NCI-H69 (cell line): Measurements from ENCODE around the gene DPH6.

Experiments used
- DNase-seq: peaks from one replicate; lab custom pipeline; 2025; lab: John Stamatoyannopoulos, UW

The DPH6 gene

DNA sequence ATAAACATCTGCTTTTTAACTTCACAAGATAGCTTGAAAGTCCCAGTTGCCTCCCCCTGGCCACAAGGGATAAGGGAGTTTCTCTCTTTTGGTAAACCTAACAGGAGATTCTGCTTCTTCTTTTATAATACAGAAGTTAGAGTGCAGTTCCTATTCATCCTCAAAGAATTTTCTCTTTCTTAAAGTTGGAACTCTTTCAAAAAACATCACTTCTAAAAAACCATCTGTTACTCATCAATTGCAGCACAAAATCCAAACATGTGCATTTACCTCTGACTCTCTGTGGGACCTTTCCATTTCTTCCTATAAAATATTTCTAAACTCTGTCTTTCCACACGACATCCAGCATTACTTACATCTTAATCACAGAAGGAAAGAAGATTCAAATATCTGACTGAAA, 5.1 kb downstream of the DPH6 start:
- no peak for DNase-seq

DNA sequence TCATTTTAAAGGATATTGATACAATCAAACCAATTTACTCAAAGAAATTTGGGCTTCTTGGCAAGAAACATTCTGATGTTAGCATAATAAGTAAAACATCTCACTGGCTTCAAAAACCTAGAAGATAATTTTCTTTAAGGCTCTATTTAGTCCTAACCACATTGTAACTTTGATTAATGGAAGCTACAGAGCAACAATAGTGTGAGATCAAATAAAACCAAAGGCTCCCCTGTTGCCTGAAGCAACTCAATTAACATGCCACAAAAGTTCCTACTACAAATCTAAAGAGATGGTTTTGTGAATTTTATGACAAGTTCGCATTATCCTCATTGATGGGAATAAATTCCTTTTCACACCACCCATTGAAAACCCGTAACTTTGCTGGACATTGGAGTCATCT, 5.9 kb downstream of the DPH6 start:
- DNase-seq, result no peak

DNA sequence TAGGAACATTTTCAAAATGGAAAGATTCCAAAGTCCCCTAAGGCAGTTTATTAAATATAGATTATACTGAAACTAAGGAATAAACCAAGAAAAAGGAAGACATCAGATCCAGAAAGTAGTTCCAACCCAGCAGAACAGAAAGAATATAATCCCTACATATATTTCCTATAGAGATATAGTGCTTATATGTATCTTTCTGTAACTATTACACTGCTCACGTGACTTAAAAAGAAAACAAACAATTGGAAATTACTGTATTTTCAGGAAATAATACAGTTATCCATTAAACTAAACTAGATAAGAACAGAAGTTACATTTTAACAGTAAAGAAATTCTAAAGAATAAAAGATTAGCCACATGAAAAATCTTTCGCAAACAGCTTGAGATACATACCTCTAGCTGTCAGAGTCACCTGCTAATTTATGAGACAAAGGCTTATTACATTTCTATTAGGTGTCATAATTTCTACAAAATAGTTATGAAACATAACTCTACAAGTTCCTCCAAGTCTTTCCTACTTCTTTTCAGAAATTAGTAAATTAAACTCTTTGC, 10.5 kb downstream of the DPH6 start:
- DNase-seq, result no peak

DNA sequence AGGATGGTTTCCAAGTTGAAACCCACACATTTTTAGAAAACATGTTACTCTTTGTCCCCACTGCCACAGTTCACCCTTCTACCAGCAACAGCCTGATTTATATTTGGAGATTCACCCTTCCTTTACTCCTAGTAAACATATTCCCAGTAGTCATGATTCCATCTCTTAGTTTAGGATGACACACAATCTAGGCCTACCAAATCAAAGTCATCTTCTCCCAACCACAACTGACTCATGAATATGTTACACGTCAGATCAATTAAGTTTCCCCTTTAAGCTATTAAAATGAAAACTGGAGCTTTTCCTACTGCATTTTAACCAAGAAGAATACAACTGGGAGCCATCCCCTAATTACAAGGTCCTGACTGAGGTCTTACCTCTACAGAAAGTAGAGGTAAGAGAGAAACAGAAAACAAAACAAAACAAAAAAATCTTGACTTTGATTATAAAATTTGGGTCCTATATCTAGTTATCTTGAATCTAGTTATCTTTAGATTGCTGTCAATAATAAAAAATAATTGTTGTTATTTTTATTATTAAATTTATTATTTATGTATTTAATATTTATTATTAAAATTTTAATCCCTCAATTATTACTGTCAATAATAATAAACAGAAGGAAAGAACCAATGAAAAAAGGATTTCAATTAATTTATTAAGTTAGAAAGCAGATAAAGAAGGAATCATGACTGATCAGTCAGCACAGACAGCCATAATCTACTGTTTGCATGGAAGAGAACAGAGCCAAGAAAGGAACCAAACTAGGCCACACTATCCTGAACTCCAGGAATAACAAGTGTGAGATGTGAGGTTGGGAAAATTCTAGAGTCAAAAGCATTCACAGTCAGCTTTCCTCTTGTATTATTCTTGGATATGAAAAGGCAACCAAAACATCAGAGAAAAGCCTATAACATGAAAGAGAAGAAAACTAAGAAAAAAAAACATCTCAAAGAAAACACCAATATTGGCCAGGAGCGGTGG, 12.5 kb downstream of the DPH6 start:
- no peak for DNase-seq

DNA sequence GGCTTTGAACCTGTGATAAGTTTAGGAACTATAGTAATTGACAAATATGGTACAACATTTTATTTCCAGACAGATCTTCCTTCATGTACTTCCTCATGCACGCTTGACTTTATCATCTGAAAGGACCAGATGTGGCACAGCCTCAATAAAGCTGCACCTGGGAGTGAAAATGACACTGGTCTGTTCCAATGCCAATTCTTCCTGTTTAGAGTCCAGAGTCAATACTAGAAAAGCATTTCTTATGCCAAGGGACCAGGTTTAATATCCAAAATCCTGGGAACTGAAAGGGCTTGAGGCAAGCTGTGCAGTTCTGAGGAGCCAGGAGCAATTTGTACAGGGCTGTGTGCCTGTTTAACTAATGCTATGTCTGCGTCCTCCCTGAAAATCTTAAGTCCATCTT, 15.3 kb downstream of the DPH6 start:
- no peak for DNase-seq

DNA sequence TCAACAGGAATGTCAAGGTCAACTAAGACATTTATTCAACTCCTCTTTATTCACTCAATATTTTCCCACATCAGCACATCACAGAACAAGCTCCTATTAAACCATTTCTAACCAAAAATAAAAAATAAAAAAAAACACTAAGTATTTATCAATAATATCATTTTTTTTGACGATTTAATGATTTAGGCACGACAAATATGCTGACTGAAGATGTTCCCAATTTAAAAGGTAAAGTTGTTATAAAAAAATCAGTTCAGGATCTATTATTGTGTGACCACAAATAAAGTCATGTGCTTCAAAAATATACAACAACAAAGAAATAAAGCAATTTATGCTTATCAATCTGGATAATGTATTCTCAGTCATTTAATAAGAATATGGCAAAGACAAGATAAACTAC, 16.2 kb downstream of the DPH6 start:
- no peak for DNase-seq

DNA sequence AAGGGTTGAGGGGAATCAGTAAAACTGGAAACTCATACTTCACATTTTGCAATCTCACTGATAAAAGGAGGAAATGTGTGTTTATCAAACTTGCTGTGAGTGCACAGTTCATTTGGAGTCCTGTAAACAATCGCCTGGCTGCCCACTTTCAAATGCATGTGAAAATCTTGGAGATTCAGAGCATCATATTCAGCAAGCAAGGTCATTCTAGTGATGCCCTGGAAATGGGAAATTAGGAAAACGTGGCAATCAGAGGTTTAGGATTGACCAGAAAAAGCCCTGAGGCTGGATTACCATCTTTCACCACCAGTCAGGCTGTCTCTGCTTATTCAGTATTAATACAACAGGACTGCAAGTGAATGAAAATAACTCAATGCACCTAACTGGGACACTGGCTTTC, 23.9 kb downstream of the DPH6 start:
- peak; percentile 71 for DNase-seq

DNA sequence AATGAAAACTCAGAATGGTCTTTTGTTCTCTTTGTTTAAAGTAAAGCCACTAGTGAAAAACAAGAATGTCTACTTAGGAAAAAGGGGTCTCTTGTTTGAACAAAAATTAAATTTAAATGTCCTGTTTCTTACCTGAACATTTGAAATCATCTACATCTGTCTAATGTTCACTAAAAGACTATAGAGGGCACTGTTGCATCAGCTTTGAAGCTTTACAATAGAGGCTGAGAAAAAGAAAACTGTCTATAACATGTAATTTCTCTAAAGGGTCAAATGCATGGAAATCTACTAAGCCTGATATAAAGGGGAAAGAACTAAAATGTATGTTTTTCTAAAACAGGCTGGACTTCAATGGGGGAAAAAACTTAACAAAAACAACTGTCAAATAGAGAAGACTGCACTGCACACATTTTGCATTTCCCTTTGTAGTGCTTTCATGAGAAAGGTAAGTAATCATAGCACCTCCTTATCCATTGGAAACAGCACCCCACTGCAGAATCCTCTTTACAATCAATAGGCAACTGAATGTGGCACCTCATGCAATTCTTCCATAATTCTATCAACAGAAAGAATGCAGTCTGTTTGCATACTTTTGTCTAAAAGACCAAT, 26.3 kb downstream of the DPH6 start:
- peak; percentile 84 for DNase-seq

DNA sequence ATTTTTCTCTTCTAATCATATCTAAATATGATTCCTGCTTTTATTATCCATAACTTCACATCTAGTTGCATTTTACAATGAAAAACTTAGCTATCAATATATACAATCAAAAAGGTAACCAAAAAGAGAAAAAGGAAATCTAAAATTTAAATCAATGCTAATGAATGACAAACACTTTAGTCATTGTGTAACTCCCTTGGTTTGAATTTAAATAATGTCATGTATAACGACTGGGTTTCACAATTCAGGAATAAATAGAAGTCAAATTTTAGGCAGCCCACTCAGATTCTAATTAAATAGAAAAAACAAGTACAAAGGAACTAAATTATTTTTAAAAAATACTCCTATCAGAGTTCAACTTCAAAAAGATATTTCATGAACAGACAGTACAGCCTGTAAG, 26.9 kb downstream of the DPH6 start:
- no peak for DNase-seq

DNA sequence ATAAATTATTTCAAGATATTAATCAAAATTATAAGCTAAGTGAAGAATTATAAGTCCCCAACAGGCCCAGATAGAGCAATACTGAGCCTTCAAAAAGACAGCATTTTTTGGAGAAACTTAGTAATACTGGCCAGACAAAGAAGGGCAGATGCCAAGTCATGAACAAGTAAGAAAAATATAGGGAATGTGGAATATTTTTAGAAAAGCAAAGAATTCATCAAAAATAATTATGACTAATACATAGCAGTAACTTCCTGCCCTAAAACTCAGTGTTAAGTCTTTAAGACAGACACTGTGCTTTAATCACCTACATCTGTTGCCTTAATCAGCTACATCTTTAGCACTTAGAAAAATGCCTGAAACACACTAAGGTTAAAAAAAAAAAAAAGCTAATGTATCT, 31.2 kb downstream of the DPH6 start:
- no peak for DNase-seq

DNA sequence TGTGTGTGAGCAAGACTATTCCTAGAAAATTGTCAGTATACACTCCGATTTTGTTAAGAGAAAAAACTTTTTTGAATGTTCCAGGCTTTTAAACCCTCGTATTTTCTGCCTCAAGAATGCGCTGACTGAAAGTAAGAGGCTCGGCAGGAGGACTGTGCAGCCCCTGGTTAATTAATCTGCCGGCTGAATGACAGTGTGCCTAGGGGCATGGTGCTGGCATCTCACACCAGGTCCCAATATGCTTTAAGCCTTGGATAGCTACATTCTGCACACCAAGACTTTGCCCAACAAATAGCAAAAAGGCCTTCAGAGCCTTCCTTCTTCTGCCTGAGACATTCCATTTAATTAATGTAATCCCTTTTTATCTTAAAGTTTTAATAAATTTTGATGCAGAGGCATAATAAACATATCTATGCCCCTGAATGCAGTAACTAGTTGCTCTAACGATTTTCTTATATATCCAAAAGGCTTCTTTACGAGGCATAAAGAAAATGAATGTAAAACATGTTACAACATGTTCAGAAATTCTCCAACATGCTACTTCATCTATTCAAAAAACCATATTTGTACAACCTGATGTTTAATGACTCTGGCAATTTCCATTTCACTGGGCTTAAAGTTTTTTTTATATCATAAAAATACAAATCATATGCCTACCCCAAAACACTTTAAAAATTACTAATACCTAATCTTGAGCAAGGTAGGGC, 37.9 kb downstream of the DPH6 start:
- peak; percentile 87 for DNase-seq

DNA sequence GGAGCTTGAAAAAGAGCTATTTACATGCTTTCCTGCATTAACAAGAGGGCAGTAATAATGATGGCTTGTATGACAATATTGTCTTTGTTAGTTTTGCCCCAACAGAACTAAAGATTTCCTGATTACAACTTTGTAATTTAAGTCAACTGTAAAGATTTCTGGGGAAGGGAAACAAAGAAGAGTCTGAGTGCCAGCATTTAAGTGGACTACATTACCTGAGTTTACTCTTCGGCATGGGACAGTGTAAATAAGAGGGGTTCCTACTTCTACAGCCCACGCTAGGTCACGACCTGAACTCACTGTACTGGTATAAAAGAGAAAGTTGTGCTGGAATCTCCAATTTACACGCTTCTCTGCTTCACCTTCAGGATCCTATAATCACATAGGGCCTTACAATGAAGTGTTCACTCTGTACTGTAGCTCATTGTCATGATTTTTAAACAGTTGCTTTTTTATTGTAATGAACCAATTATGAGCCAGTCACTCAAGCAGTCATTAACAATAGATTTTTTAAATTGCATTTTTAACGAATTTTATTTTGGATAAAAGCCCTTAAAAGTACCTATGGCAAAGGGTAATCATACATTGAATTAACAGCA, 39.6 kb downstream of the DPH6 start:
- peak; percentile 81 for DNase-seq

DNA sequence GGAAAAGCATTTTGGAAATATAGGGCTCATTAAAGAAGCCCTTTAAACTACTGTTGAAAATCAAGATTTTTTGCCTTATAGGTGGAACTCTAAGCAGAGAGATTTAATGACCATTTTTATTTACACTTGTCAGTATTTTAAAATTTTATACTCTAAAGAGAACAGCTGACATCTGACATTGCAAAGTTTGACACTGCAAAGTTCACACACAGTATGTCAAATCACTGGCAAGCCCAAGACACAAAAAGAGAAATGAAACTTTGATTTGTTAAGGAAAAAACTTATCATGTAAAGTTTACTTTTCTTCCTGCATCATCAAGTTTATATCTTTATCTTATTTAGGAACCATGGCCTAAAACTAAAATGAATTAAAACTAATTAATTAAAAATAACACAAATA, 40.2 kb downstream of the DPH6 start:
- no peak for DNase-seq

DNA sequence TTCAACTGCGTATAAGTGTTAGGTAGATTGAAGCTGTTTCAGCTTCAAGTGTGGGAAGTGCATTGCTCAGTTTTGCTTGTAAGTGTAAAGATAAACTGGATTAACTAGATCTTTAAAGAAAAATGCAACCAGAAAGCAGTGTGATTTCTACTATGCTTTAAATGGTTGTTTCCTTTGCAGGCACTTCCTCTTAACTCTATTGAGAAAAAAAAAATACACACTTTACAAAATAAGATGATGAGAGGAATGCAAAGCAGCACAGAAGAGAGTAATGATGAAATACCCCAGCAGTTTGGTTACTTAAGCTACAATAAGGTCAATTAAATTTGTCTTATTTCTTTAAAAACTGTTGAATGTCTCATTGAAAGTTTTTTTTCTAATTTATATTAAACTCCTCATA, 40.8 kb downstream of the DPH6 start:
- peak; percentile 19 for DNase-seq

DNA sequence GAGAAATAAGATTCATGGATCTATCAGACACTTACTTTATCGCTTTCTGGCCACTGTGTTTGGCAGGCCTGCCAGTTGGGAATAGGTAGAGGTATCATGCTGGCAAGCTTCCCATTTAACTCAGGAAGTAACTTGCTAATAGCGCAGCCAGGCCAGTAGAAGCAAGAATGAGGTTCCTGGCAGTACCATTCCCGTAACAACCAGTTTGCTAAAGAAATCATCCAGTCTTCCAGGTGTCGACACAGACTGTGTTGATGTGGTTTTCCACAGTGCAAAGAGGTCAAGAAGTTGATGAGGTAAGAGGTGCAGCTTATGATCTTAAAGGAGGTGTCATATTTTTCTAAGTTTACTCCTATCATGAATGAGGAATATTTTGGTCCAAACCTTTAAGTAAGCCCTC, 46.2 kb downstream of the DPH6 start:
- DNase-seq, result peak; percentile 31

DNA sequence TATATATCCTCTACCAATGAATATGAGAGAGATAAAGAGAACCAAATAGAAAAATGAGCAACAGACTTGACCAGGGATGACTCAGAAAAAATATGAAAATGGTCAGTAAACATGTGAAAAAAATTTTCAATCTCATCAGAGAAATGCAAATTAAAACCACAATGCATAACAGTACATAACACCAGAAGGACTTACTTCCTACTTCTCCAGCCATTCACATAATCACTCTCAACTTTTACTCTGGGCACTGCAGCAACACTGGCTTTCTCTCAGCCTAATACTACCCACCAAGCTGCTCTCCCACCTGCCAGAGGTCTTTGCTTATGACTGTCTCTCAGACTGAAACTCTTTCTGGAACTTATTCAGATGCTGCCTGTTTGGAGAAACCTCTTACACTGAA, 49.4 kb downstream of the DPH6 start:
- DNase-seq, result no peak

DNA sequence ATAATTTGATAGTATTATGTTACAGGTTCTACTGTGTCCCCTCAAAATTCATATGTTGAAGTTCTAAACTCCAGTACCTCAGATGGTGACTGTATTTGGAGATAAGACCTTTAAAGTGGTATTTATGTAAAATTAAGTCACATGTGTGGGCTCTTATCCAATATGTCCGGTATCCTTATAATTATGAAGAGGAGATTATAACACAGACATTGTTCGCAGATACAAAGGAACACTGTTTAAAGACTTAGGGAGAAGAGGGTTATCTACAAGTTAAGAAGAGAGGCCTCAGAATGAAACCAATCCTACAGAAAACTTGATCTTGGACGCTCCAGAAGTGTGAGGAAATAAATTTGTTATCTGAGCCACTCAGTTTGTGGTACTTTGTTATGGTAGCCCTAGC, 50.9 kb downstream of the DPH6 start:
- DNase-seq, result no peak

DNA sequence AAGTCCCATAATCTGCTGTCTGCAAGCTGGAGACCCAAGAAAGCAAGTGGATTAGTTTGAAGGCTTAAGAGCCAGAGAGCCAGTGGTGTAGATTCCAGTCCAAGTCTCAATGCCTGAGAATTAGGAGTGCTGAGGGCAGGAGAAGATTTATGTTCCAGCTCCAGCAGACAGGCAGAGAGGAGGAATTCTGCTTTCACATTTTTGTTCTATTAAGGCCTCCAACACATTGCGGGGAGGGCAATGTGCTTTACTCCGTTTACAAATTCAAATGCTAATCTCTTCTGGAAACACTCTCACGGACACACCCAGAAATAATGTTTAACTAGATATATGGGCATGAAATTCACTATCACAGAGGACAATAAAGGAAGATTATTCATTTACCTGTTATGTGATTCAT, 54.0 kb downstream of the DPH6 start:
- peak; percentile 49 for DNase-seq

DNA sequence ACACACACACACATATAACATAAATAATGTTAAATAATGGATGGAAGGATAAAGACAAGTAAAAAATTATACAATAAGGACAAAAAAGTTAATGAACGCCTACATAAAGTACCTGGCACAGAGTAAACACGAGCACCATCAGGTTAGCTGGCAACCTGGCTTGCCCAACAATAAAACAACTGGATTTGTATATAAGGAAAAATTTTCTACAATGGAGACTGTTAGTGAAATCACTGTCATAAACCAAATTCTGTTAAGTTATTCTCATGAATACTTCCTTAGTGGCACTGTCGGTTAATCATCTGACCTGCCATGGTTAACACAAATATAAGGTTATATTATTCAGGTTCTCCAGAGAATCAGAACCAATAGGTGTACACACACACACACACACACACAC, 54.8 kb downstream of the DPH6 start:
- no peak for DNase-seq

DNA sequence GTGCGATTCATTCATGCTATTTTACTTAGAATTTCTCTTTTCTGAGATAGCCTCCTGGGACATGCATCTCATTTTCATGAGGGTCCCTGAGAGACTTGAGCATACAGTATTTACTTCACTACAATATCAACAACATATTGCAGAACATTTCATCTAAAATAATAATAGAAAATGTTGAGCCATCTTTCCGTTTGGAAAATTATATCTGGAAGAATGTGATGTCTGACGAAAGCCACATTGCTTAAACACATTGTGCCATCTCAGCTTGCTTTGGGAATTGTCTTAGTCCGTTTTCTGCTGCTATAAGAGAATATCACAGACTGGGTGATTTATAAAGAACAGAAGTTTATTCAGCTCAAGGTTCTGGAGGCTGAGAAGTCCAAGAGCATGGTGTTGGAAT, 55.5 kb downstream of the DPH6 start:
- DNase-seq, result no peak

DNA sequence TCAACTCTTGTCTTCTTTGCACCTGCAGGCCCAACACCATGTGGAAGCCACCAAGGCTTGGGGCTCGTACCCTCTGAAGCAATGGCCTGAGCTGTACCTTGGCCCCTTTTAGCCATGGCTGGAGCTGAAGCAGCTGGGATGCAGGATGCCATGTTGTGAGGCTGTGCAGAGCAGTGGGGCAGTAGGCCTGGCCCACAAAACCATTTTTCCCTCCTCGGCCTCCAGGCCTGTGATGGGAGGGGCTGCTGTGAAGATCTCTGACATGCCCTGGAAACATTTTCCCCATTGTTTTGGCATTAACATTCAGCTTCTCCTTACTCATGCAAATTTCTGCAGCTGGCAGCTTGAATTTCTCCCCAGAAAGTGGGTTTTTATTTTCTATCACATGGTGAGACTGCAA, 58.5 kb downstream of the DPH6 start:
- DNase-seq, result no peak

DNA sequence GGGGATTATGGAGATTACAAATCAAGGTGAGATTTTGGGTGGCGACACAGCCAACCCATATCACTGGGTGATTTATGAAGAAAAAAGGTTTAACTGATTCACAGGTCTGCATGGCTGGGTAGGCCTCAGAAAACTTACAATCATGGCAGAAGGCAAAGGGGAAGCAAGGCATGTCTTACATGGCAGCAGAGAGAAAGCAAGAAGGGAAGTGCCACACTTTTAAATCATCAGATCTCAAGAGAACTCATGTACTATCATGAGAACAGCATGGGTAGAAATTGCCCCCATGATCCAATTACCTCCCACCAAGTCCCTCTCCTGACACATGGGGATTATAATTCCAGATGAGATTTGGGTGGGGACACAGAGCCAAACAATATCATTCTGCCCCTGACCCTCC, 59.7 kb downstream of the DPH6 start:
- no peak for DNase-seq
